Measurements from ENCODE around the gene NME8.

Gene NME8

DNA sequence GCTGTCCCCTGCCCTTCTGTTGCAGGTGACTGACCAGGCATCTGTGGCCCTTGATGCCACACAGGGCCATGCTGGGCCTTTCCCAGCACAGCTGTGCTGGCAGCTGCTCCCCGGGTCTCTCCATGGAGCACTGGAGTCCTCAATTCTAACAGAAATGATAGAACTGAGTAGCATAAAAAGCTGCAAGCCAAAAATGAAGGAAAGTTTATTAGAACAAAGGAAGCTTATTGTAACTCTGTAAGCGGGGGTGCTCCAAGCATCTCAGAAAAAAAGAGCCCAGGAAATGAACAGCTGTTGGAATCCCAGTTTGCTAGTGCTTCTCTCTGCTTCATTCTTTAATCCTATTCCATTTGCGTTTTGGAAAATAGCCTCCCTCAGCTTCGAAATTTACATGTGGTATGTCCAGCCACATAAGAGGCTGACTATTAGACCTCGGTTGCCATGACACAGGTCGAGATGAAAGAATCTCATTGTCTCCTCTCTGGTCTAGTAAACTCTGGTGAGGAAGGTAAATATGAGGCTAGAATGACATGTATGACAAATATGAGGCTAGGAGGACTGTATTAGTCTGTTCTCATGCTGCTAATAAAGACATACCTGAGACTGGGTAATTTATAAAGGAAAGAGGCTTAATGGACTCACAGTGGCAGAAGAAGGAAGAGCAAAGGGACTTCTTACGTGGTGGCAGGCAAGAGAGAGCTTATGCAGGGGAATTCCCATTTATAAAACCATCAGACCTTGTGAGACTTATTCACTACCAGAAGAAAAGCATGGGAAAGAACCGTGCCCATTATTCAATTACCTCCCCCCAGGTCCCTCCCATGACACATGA lies 95.7 kb downstream of the NME8 start:
- no peak for DNase-seq

DNA sequence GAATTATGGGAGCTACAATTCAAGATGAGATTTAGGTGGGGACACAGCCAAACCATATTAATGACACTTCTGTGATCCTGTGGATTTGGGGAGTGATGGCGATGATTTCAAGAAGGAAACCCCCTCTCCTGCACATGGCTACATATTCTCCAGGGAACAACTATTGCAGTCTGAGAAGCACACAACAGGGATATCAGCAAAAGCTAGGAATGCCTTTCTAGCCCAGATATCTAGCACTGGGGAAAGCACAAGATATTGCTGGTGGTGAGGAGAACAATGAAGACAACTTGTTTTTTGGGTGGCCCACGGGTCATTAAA lies 96.3 kb downstream of the NME8 start:
- DNase-seq, result no peak

DNA sequence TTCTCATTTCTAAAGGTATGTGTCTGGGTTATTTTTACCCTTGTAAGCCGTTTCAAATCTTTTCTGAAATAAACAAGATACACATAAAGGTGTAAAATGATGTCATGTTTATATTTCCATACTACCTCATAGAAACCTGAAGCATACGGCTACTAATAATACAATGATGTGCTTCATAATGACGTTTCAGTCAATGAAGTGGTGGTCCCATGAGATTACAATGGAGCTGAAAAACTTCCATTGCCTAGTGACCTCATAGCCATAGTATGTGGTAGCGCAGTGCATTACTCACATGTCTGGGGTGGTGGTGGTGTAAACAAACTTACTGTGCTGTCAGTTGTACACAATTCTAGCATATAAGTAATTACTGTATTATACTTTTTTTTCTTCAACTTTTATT lies 96.9 kb downstream of the NME8 start:
- DNase-seq, result no peak

DNA sequence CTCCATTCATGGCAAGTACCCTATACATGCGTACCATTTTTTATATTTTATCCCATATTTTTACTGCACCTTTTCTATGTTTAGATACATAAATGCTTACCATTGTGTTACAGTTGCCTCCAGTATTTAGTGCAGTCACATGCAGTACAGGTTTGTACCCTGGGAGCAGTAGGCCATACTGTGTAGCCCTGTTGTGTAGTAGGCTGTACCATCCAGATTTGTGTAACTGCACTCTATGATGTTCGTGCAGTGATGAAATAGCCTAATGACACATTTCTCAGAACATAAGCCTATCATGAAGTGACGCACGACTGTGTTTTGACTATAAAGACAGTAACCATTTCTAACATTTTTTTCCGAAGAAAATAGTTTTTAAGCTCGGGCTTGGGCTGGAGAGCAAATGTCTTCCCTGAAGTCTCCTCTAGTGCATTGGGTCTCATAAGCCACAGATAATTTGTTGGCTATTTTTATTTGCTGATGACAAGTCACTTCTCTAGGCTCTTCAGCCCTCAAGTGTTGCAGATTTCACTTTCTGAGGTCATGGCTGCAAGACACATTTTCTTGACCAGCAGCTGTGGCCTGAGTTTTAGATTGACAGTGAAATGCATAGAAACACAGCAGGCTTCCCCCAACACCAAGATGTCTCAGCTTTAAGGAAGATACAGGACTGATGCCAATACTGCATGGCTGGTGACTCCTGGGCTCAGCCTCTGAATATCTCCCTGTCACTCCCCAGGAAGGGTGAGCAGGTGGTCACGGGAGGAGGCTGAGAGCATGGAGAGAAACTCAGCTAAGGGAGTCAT lies 98.9 kb downstream of the NME8 start:
- DNase-seq, result no peak

DNA sequence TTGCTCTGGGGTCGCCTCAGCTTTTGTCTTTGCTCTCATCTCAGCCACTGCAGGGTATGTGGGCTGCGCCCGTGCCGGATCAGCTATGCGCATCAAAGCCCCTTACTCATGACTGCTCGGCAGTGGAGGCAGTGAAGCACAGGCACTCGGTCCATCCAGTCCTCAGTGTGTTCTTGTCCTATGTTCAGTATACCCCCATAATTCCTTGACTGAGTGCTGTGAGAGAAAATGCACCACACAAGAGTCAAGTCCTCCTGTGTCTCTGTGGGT lies 99.5 kb downstream of the NME8 start:
- DNase-seq, result no peak
